GM19467 (cell line): ENCODE results near the gene HEY2.
A peak's percentile ranks its signal among the peaks of the same experiment; 100 is the strongest.
"Not testable (repeated sequence)": the region's sequence is repeated elsewhere in the genome, so short reads cannot be mapped to it uniquely, and the experiment has no call there.

Experiments
- ATAC-seq: cut with Tn5 transposase; IDR thresholded peaks from one replicate; pipeline ENCODE4 v1.9.1; 2021; ENCODE audit warnings: mild to moderate bottlenecking, moderate library complexity; ENCODE audit not compliant: unreplicated experiment

The HEY2 gene

GRCh38 chr6:125749173-125749864, at the start of gene HEY2:
HEY2 (plus strand) TSS chr6:125749632; CDS start chr6:125749777, 145 bp downstream.
- peak; percentile 82 for ATAC-seq

GRCh38 chr6:125700581-125701353, 48.7 kb upstream of the HEY2 start:
- ATAC-seq: no peak

- ATAC-seq: no peak
Observed at GRCh38 chr6:125701354-125701668, 48.1 kb upstream of the HEY2 start.

GRCh38 chr6:125703882-125704281, 45.5 kb upstream of the HEY2 start:
- ATAC-seq: not testable (repeated sequence)

GRCh38 chr6:125707615-125708243, 41.7 kb upstream of the HEY2 start:
- ATAC-seq: no peak

- ATAC-seq: no peak
Observed at GRCh38 chr6:125711013-125711675, 38.3 kb upstream of the HEY2 start.

GRCh38 chr6:125714441-125715090, 34.9 kb upstream of the HEY2 start:
- ATAC-seq: peak; percentile 75

GRCh38 chr6:125717120-125717731, 32.2 kb upstream of the HEY2 start:
- peak; percentile 68 for ATAC-seq

- ATAC-seq: no peak
Observed at GRCh38 chr6:125718109-125718508, 31.3 kb upstream of the HEY2 start.

GRCh38 chr6:125722886-125723285, 26.5 kb upstream of the HEY2 start:
- no peak for ATAC-seq

GRCh38 chr6:125727216-125727615, 22.2 kb upstream of the HEY2 start:
- ATAC-seq: no peak

GRCh38 chr6:125728739-125729138, 20.7 kb upstream of the HEY2 start:
- no peak for ATAC-seq

GRCh38 chr6:125729983-125730382, 19.4 kb upstream of the HEY2 start:
- ATAC-seq: no peak

GRCh38 chr6:125732398-125732797, 17.0 kb upstream of the HEY2 start:
- ATAC-seq: no peak

- no peak for ATAC-seq
Observed at GRCh38 chr6:125733516-125734300, 15.7 kb upstream of the HEY2 start.

GRCh38 chr6:125738276-125738675, 11.2 kb upstream of the HEY2 start:
- no peak for ATAC-seq

GRCh38 chr6:125739364-125739763, 10.1 kb upstream of the HEY2 start:
- no peak for ATAC-seq

GRCh38 chr6:125741336-125741735, 8.1 kb upstream of the HEY2 start:
- no peak for ATAC-seq

GRCh38 chr6:125742024-125742423, 7.4 kb upstream of the HEY2 start:
- ATAC-seq: no peak
